ENCODE measurements around the gene TUSC2. TPM values are rescaled to one million over a fixed set of nuclear protein-coding genes. Genes with fewer than 3 reads are reported as not detected.
A peak's percentile ranks its signal among the peaks of the same experiment; 100 is the strongest.

The TUSC2 gene
- total RNA-seq, 2 donors from 2014 or later, result 12.9 to 31.6 TPM

DNA sequence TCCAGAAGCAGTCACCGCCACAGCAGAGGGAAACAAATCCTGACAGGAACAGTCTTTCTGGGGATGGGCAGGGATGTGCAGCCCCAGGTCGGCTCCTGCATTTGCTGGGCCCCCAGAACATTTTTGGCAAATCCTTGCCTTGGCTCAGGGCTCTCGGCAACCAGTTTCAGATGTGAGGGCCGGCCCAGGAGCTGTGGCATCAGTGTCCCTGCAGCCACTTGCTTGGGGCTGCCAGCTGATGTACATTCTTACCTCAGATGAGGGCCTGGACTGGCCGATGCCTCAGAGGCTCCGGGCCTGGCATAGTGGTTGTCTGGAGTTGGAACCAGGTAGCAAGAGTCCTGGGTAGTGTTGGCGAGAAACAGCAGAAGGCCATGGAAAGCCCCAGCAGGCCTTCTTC lies 26.8 kb upstream of the TUSC2 start:
- 83 to 95% methylated on average over 3 to 7 of the region's 7 CpGs for WGBS, 2 donors
- intact Hi-C loops (cut with DNase I), result no loop called here
- Histone ChIP-seq H3K36me3 (replicated peaks in 1 of 2; ENCODE audit: insufficient read depth in 1 of 2, low read depth in 2 of 2) (peaks cover 13 to 14% of the 10 kb centered on the region in 2 donors), H3K4me3 (no peak overlapping the region), H3K27ac (no peak overlapping the region), H3K9me3 (no peaks in the 10 kb centered on the region), H3K4me1 (peaks cover 52% of the 10 kb centered on the region), H3K27me3 (no peaks in the 10 kb centered on the region)
- TF ChIP-seq, protein P1, sequence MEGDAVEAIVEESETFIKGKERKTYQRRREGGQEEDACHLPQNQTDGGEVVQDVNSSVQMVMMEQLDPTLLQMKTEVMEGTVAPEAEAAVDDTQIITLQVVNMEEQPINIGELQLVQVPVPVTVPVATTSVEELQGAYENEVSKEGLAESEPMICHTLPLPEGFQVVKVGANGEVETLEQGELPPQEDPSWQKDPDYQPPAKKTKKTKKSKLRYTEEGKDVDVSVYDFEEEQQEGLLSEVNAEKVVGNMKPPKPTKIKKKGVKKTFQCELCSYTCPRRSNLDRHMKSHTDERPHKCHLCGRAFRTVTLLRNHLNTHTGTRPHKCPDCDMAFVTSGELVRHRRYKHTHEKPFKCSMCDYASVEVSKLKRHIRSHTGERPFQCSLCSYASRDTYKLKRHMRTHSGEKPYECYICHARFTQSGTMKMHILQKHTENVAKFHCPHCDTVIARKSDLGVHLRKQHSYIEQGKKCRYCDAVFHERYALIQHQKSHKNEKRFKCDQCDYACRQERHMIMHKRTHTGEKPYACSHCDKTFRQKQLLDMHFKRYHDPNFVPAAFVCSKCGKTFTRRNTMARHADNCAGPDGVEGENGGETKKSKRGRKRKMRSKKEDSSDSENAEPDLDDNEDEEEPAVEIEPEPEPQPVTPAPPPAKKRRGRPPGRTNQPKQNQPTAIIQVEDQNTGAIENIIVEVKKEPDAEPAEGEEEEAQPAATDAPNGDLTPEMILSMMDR (IDR thresholded peaks at IDR 0.05), result no peak
- no peak for TF ChIP-seq POLR2A (IDR thresholded peaks at IDR 0.05)
- ATAC-seq (no peak), DNase-seq (no peak)

DNA sequence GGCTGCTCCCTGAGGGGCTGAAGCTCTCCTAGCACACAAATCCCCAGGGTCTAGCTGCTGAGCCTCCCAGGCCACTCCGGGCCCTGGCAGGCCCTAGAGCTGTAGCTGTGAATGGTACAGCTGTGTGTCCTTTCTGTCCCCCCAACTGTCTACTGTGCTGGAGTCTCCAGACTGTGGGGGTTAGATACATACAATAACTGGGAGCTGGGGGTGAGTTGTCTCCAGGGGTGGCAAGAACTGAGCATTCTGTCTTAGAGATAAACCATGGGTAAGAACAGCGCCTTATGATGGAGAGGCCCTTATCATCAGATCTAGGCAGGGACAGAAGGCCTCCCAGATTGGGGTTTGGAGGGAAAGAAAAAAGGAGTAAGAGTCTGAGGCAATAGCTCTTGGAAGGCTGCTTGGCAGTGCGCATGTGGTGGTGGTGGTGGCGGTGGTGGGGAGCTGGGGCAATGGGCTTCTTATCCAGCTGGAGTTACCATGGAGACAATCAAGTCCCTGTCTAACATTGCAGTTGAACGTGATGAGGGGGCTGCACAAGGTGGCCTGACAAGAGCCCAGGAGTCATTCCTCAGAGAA lies 26.3 kb upstream of the TUSC2 start:
- TF ChIP-seq, protein P1 (IDR thresholded peaks at IDR 0.05), result no peak
- TF ChIP-seq POLR2A (IDR thresholded peaks at IDR 0.05), result no peak
- Histone ChIP-seq H3K9me3 (no peaks in the 10 kb centered on the region), H3K27ac (no peak overlapping the region), H3K4me1 (peaks cover 58% of the 10 kb centered on the region), H3K4me3 (no peak overlapping the region), H3K36me3 (replicated peaks in 1 of 2; ENCODE audit: insufficient read depth in 1 of 2, low read depth in 2 of 2) (peaks cover 13 to 14% of the 10 kb centered on the region in 2 donors), H3K27me3 (no peaks in the 10 kb centered on the region)
- intact Hi-C loops (cut with DNase I), result no loop called here
- no peak for ATAC-seq
- WGBS, 2 donors, result 78 to 85% methylated on average over 4 to 5 of the region's 5 CpGs
- DNase-seq, result no peak

DNA sequence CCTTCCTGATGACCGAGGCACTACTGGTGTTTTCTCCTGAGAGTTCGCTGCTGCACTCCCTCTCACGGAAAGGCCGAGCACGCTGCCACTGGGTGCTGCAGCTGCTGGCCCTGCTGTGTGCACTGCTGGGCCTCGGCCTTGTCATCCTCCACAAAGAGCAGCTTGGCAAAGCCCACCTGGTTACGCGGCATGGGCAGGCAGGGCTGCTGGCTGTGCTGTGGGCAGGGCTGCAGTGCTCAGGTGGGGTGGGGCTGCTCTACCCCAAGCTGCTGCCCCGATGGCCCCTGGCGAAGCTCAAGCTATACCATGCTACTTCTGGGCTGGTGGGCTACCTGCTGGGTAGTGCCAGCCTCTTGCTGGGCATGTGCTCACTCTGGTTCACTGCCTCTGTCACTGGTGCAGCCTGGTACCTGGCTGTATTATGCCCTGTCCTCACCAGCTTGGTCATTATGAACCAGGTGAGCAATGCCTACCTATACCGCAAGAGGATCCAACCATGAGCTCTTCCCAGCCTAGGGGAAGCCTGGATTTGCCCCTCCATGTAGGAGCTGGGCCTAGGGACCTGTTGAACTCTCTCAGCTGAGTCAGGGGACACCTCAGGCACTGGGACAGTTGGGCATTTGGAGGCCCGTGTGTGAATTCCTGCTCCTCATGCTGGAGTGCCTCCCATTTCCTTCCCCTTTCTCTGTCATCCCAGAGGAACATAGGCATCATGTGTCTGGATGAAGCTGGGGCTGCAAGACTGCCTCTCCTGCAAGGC lies 25.4 kb upstream of the TUSC2 start:
- no peak for TF ChIP-seq POLR2A (IDR thresholded peaks at IDR 0.05)
- TF ChIP-seq, protein P1 (IDR thresholded peaks at IDR 0.05), result no peak
- Histone ChIP-seq H3K4me1 (peaks cover 64% of the 10 kb centered on the region), H3K27ac (peak overlapping the region in 1 of 4 donors; percentile 24), H3K27me3 (no peaks in the 10 kb centered on the region), H3K36me3 (replicated peaks in 1 of 2; ENCODE audit: insufficient read depth in 1 of 2, low read depth in 2 of 2) (peaks cover 13 to 14% of the 10 kb centered on the region in 2 donors), H3K9me3 (no peaks in the 10 kb centered on the region), H3K4me3 (no peak overlapping the region)
- intact Hi-C loops (cut with DNase I), result no loop called here
- WGBS, 2 donors, result 76 to 86% methylated on average over 2 to 12 of the region's 12 CpGs
- ATAC-seq, result no peak
- DNase-seq, result no peak

DNA sequence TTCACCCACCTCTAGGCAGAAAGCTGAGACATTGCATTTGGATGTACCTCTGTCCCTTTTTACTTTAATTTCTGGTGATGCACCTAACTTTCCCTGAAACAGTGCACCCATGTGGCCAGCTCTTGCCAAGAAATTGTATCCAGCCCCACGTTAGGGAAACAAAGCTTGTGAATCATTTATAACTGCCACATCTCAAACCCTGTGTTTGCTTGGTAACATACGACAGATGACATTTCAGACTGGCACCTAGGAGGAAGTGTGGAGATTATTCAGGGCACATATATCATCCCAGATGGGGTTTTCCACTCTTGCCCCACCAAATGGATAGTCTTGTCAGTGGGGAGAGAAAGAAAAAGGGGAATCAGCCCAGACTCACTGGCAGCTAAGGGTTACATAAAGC lies 24.8 kb upstream of the TUSC2 start:
- peaks cover 64% of the 10 kb centered on the region for H3K4me1 ChIP-seq
- H3K27ac ChIP-seq, result peak overlapping the region in 1 of 4 donors; percentile 24
- DNase-seq, result no peak
- intact Hi-C loops (cut with DNase I), result no loop called here
- H3K9me3 ChIP-seq, result no peaks in the 10 kb centered on the region
- no peak for ATAC-seq
- H3K4me3 ChIP-seq, result no peak overlapping the region
- TF ChIP-seq, protein P1 (IDR thresholded peaks at IDR 0.05), result peak in 2 of 7 experiments; percentile 12 to 16
- no peak for TF ChIP-seq POLR2A (IDR thresholded peaks at IDR 0.05)
- peaks cover 13 to 14% of the 10 kb centered on the region in 2 donors for H3K36me3 ChIP-seq (replicated peaks in 1 of 2; ENCODE audit: insufficient read depth in 1 of 2, low read depth in 2 of 2)
- H3K27me3 ChIP-seq, result no peaks in the 10 kb centered on the region
- WGBS, 2 donors, result 9 to 39% methylated on average over 2 of the region's 2 CpGs
